ENCODE data around the gene RRP7A.

DNA sequence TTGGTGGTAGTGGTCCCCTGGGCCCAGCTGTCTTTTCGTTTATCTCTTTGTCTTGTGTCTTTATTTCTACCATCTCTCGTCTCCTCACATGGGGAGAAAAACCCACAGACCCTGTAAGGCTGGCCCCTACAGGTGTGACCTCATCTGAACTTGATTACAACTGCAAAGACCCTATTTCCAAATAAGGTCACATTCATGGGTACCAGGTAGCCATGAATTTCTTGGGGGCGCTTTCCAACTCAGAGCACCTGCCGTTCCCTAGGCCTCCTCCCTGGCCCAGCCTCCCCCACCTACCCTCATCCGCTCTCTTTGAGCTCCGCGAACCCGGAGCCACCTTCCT lies 14.0 kb upstream of the RRP7A start:
- no peak for TF ChIP-seq CTCF (IDR thresholded peaks at IDR 0.05; ENCODE audit: low read depth, low read length, missing input control)
- TF ChIP-seq RAD21 (IDR thresholded peaks at IDR 0.05), result no peak
- no peak for TF ChIP-seq HNF4A (conservative IDR thresholded peaks at IDR 0.05)
- no peak for TF ChIP-seq TAF1 (conservative IDR thresholded peaks at IDR 0.05)
- no peak for TF ChIP-seq GABPA (IDR thresholded peaks at IDR 0.05 in 1 of 2, conservative IDR thresholded peaks at IDR 0.05 in 1 of 2)
- no peak for TF ChIP-seq ATF3 (IDR thresholded peaks at IDR 0.05)
- TF ChIP-seq, protein P1, sequence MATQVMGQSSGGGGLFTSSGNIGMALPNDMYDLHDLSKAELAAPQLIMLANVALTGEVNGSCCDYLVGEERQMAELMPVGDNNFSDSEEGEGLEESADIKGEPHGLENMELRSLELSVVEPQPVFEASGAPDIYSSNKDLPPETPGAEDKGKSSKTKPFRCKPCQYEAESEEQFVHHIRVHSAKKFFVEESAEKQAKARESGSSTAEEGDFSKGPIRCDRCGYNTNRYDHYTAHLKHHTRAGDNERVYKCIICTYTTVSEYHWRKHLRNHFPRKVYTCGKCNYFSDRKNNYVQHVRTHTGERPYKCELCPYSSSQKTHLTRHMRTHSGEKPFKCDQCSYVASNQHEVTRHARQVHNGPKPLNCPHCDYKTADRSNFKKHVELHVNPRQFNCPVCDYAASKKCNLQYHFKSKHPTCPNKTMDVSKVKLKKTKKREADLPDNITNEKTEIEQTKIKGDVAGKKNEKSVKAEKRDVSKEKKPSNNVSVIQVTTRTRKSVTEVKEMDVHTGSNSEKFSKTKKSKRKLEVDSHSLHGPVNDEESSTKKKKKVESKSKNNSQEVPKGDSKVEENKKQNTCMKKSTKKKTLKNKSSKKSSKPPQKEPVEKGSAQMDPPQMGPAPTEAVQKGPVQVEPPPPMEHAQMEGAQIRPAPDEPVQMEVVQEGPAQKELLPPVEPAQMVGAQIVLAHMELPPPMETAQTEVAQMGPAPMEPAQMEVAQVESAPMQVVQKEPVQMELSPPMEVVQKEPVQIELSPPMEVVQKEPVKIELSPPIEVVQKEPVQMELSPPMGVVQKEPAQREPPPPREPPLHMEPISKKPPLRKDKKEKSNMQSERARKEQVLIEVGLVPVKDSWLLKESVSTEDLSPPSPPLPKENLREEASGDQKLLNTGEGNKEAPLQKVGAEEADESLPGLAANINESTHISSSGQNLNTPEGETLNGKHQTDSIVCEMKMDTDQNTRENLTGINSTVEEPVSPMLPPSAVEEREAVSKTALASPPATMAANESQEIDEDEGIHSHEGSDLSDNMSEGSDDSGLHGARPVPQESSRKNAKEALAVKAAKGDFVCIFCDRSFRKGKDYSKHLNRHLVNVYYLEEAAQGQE (IDR thresholded peaks at IDR 0.05), result no peak
- no peak for TF ChIP-seq JUND (IDR thresholded peaks at IDR 0.05)
